ENCODE data around the gene PRUNE1. TPM values are rescaled to one million over a fixed set of nuclear protein-coding genes. Genes with fewer than 3 reads are reported as not detected.

The PRUNE1 gene
- total and polyA plus RNA-seq, 4 donors = 6.1 to 10.6 (median 9.4) TPM

- H3K4me3 ChIP-seq (ENCODE audit: low read depth in 1 of 3, low read length in 3 of 3) = no peak overlapping the region
- no peak overlapping the region for H3K9ac ChIP-seq (ENCODE audit: low read depth in 1 of 2, low read length in 2 of 2)
- no peak overlapping the region for H3K27ac ChIP-seq (ENCODE audit: low read depth in 1 of 2, low read length in 2 of 2)
- no peaks in the 10 kb centered on the region for H3K9me3 ChIP-seq (ENCODE audit: control insufficient read depth in 4 of 4, low read length in 3 of 4)
- H3K36me3 ChIP-seq (ENCODE audit: control insufficient read depth in 4 of 4, insufficient read depth in 3 of 4, low read depth in 1 of 4, low read length in 3 of 4) = peaks cover 2 to 31% (median 27%) of the 10 kb centered on the region in 4 donors
- TF ChIP-seq CTCF (IDR thresholded peaks at IDR 0.05; ENCODE audit: low read depth, low read length, missing input control) (no peak), RAD21 (IDR thresholded peaks at IDR 0.05) (no peak), FOXA1 (IDR thresholded peaks at IDR 0.05) (no peak), ZBTB33 (IDR thresholded peaks at IDR 0.05) (no peak), EGR1 (IDR thresholded peaks at IDR 0.05; ENCODE audit: low read depth in 2 of 2) (no peak), FOXA2 (IDR thresholded peaks at IDR 0.05) (no peak), JUND (IDR thresholded peaks at IDR 0.05) (no peak)
- TF ChIP-seq, protein P1, sequence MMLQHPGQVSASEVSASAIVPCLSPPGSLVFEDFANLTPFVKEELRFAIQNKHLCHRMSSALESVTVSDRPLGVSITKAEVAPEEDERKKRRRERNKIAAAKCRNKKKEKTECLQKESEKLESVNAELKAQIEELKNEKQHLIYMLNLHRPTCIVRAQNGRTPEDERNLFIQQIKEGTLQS (IDR thresholded peaks at IDR 0.05) = no peak
- H3K27me3 ChIP-seq (ENCODE audit: control insufficient read depth in 4 of 4, insufficient read depth in 4 of 4, low read length in 3 of 4) = no peaks in the 10 kb centered on the region
- peaks cover 0 to 16% (median 12%) of the 10 kb centered on the region in 4 donors for H3K4me1 ChIP-seq (ENCODE audit: control insufficient read depth in 4 of 4, insufficient read depth in 4 of 4, low read length in 3 of 4)
- no peak for DNase-seq (ENCODE audit: low spot score)
- 97% methylated on average over 5 of the region's 5 CpGs for WGBS
Measured at GRCh38 chr1:151049458-151049857, 41.2 kb downstream of the PRUNE1 start.

GRCh38 chr1:151050051-151050688 is 41.9 kb downstream of the PRUNE1 start:
- H3K4me1 ChIP-seq (ENCODE audit: control insufficient read depth in 4 of 4, insufficient read depth in 4 of 4, low read length in 3 of 4) = peaks cover 0 to 16% (median 12%) of the 10 kb centered on the region in 4 donors
- H3K9ac ChIP-seq (ENCODE audit: low read depth in 1 of 2, low read length in 2 of 2) = no peak overlapping the region
- H3K36me3 ChIP-seq (ENCODE audit: control insufficient read depth in 4 of 4, insufficient read depth in 3 of 4, low read depth in 1 of 4, low read length in 3 of 4) = peaks cover 4 to 38% (median 34%) of the 10 kb centered on the region in 4 donors
- DNase-seq (ENCODE audit: low spot score) = no peak
- H3K27ac ChIP-seq (ENCODE audit: low read depth in 1 of 2, low read length in 2 of 2) = no peak overlapping the region
- no peaks in the 10 kb centered on the region for H3K9me3 ChIP-seq (ENCODE audit: control insufficient read depth in 4 of 4, low read length in 3 of 4)
- no peaks in the 10 kb centered on the region for H3K27me3 ChIP-seq (ENCODE audit: control insufficient read depth in 4 of 4, insufficient read depth in 4 of 4, low read length in 3 of 4)
- TF ChIP-seq HNF4A (conservative IDR thresholded peaks at IDR 0.05) (no peak), JUND (IDR thresholded peaks at IDR 0.05) (no peak), ZBTB33 (IDR thresholded peaks at IDR 0.05) (no peak), CTCF (IDR thresholded peaks at IDR 0.05; ENCODE audit: low read depth, low read length, missing input control) (no peak), RAD21 (IDR thresholded peaks at IDR 0.05) (no peak), TAF1 (conservative IDR thresholded peaks at IDR 0.05) (no peak), EGR1 (IDR thresholded peaks at IDR 0.05; ENCODE audit: low read depth in 2 of 2) (no peak), NR2F2 (IDR thresholded peaks at IDR 0.05) (no peak), GABPA (IDR thresholded peaks at IDR 0.05 in 1 of 2, conservative IDR thresholded peaks at IDR 0.05 in 1 of 2) (no peak)
- TF ChIP-seq, protein P1 (IDR thresholded peaks at IDR 0.05) = no peak
- TF ChIP-seq, protein P2, sequence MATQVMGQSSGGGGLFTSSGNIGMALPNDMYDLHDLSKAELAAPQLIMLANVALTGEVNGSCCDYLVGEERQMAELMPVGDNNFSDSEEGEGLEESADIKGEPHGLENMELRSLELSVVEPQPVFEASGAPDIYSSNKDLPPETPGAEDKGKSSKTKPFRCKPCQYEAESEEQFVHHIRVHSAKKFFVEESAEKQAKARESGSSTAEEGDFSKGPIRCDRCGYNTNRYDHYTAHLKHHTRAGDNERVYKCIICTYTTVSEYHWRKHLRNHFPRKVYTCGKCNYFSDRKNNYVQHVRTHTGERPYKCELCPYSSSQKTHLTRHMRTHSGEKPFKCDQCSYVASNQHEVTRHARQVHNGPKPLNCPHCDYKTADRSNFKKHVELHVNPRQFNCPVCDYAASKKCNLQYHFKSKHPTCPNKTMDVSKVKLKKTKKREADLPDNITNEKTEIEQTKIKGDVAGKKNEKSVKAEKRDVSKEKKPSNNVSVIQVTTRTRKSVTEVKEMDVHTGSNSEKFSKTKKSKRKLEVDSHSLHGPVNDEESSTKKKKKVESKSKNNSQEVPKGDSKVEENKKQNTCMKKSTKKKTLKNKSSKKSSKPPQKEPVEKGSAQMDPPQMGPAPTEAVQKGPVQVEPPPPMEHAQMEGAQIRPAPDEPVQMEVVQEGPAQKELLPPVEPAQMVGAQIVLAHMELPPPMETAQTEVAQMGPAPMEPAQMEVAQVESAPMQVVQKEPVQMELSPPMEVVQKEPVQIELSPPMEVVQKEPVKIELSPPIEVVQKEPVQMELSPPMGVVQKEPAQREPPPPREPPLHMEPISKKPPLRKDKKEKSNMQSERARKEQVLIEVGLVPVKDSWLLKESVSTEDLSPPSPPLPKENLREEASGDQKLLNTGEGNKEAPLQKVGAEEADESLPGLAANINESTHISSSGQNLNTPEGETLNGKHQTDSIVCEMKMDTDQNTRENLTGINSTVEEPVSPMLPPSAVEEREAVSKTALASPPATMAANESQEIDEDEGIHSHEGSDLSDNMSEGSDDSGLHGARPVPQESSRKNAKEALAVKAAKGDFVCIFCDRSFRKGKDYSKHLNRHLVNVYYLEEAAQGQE (IDR thresholded peaks at IDR 0.05) = no peak
- WGBS = 95% methylated on average over 2 of the region's 2 CpGs
- H3K4me3 ChIP-seq (ENCODE audit: low read depth in 1 of 3, low read length in 3 of 3) = no peak overlapping the region

Data from liver (tissue), 9 donors.